ENCODE data around the gene CCDC93. TPM values are rescaled to one million over a fixed set of nuclear protein-coding genes. Genes with fewer than 3 reads are reported as not detected.
A peak's percentile ranks its signal among the peaks of the same experiment; 100 is the strongest.

The CCDC93 gene
- total RNA-seq, 2 donors from 2014 or later = 33.5 to 37.8 TPM

DNA sequence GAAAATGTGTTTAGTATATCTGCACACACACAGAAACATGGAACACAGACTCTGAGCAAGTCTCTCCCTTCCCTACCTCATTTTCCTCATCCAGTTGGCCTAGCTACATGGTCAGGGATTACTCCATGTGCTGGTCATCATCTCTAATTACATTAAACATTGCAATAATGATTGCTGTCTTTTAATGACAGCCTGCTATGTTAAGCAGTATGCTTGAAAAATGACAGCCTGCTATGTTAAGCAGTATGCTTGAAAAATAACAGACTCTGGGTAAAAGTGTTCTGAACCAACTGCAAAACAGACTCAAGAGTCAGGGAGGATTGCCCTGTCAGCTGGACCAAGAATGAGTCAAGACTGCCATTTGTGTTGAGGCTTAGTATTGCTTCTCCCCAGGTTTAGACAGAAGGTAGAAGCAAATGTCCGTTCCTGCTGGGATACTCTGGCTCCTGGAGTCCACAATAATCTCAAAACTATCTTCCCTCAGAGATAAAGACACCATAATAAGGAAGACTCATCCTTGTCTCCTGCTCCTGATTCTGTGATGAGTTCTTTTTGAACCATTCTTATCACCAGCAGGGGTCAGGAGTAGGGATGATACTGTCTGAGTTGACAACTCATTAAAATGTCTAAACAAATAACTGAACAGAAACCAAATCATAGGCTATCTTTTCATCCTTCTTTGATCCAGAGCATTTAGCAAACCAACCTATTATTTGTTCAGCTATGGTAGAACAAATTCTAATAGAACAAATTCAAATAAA lies 57.7 kb downstream of the CCDC93 start:
- no peak for DNase-seq
- peaks cover 9% of the 10 kb centered on the region for H3K36me3 ChIP-seq
- no peaks in the 10 kb centered on the region for H3K27me3 ChIP-seq
- H3K27ac ChIP-seq = no peak overlapping the region
- H3K4me1 ChIP-seq = peaks cover 6% of the 10 kb centered on the region
- H3K9me3 ChIP-seq = no peaks in the 10 kb centered on the region
- intact Hi-C loops (cut with DNase I) = loop anchor here (10.0 kb wide), 1 partner anchor 141 kb away; the partner anchor contains the start of gene DDX18
- no peak overlapping the region for H3K9ac ChIP-seq (ENCODE audit: low read depth in 2 of 2, low read length in 2 of 2)
- TF ChIP-seq, protein P1, sequence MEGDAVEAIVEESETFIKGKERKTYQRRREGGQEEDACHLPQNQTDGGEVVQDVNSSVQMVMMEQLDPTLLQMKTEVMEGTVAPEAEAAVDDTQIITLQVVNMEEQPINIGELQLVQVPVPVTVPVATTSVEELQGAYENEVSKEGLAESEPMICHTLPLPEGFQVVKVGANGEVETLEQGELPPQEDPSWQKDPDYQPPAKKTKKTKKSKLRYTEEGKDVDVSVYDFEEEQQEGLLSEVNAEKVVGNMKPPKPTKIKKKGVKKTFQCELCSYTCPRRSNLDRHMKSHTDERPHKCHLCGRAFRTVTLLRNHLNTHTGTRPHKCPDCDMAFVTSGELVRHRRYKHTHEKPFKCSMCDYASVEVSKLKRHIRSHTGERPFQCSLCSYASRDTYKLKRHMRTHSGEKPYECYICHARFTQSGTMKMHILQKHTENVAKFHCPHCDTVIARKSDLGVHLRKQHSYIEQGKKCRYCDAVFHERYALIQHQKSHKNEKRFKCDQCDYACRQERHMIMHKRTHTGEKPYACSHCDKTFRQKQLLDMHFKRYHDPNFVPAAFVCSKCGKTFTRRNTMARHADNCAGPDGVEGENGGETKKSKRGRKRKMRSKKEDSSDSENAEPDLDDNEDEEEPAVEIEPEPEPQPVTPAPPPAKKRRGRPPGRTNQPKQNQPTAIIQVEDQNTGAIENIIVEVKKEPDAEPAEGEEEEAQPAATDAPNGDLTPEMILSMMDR (IDR thresholded peaks at IDR 0.05) = peak; percentile 10
- no peak overlapping the region for H3K4me3 ChIP-seq

DNA sequence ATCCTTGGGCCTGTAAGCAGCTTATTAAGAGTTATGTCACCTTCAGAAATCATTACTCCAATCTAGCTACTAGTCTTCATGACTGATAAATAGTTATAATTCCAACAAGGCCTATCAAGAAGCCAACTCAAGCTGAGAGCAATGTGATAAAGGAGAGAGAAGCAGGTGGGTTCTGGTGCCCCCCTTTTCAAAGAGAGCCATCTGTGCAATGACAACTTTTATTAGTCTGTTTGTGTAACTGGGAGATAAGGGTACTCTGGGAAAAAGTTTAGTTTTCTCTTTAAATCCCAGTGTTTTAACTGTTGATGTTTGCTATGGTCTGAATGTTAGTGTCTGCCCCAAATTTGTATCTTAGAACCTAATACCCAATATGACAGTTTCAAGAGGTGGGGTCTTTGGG lies 60.6 kb downstream of the CCDC93 start:
- intact Hi-C loops (cut with DNase I) = loop anchor here (10.0 kb wide), 1 partner anchor 138 kb away; the partner anchor contains the start of gene DDX18
- no peaks in the 10 kb centered on the region for H3K27me3 ChIP-seq
- no peaks in the 10 kb centered on the region for H3K4me1 ChIP-seq
- no peak overlapping the region for H3K27ac ChIP-seq
- TF ChIP-seq, protein P1 (IDR thresholded peaks at IDR 0.05) = no peak
- H3K36me3 ChIP-seq = peaks cover 9% of the 10 kb centered on the region
- no peaks in the 10 kb centered on the region for H3K9me3 ChIP-seq
- no peak overlapping the region for H3K4me3 ChIP-seq
- H3K9ac ChIP-seq (ENCODE audit: low read depth in 2 of 2, low read length in 2 of 2) = no peak overlapping the region
- DNase-seq = no peak

DNA sequence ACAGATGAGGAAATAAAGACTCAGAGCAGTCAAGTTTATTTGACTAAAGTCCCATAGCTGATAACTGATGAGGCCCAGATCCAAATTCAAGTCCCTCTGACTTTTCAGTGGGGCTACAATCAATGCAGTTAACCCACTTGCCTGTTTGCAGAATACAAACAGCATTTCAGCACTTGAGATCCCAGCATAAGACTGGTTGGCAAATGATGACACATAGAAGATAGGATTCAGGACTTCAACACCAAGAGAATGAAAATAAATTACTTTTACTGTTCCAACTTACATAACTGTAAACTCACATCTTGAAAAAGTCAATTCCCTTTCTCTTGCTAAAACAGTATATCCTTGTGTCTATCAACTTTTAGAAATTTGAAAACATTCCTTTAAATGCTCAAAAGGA lies 61.2 kb downstream of the CCDC93 start:
- Histone ChIP-seq H3K4me1 (no peaks in the 10 kb centered on the region), H3K27ac (no peak overlapping the region), H3K9me3 (no peaks in the 10 kb centered on the region), H3K27me3 (no peaks in the 10 kb centered on the region), H3K9ac (ENCODE audit: low read depth in 2 of 2, low read length in 2 of 2) (no peak overlapping the region), H3K36me3 (peaks cover 9% of the 10 kb centered on the region), H3K4me3 (no peak overlapping the region)
- TF ChIP-seq, protein P1 (IDR thresholded peaks at IDR 0.05) = no peak
- no peak for DNase-seq
- intact Hi-C loops (cut with DNase I) = loop anchor here (10.0 kb wide), 1 partner anchor 138 kb away; the partner anchor contains the start of gene DDX18

DNA sequence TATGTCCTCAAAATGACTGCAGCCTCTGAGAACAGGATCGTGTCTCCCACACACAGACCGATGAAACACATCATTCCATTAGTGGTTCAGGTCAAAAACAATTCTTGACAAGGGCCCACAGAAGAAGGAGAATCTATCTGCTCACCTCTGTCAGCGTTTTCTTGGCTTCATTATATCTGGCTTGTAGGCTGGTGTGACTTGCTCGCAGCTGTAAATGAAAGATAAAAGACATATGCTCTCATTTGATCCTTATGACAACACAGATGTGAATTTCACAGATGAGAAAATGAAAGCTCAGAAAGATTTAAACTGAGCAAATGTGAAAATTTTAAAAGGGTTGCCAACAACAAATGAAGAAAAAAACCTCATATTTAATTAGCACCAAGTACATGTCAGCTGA lies 61.6 kb downstream of the CCDC93 start:
- no peaks in the 10 kb centered on the region for H3K9me3 ChIP-seq
- no peak overlapping the region for H3K27ac ChIP-seq
- H3K36me3 ChIP-seq = peaks cover 11% of the 10 kb centered on the region
- H3K4me1 ChIP-seq = no peaks in the 10 kb centered on the region
- no peak overlapping the region for H3K9ac ChIP-seq (ENCODE audit: low read depth in 2 of 2, low read length in 2 of 2)
- no peak overlapping the region for H3K4me3 ChIP-seq
- intact Hi-C loops (cut with DNase I) = loop anchor here (10.0 kb wide), 1 partner anchor 137 kb away; the partner anchor contains the start of gene DDX18
- TF ChIP-seq, protein P1 (IDR thresholded peaks at IDR 0.05) = no peak
- no peak for DNase-seq
- no peaks in the 10 kb centered on the region for H3K27me3 ChIP-seq

DNA sequence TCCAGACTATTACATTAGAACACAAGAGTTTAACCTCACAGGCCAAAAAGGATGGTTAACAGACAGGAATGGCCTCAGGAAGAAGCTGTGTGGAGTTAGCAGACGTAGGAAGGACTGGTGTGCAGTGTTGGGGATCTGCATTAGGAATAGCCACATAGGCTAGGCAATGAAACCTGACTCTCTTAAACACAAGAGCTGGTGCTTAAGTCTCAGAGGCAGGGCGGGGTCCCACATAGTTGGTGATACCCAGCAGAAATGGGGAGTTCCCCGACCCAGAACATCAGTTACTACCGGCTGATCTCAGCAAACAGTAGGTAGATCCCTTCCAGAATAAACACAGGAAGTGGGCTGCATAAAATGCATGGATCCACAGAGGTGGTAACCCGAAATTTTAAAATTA lies 64.1 kb downstream of the CCDC93 start:
- TF ChIP-seq, protein P1 (IDR thresholded peaks at IDR 0.05) = no peak
- H3K36me3 ChIP-seq = peaks cover 21% of the 10 kb centered on the region
- H3K9me3 ChIP-seq = no peaks in the 10 kb centered on the region
- H3K9ac ChIP-seq (ENCODE audit: low read depth in 2 of 2, low read length in 2 of 2) = no peak overlapping the region
- H3K4me3 ChIP-seq = no peak overlapping the region
- no peaks in the 10 kb centered on the region for H3K27me3 ChIP-seq
- no peaks in the 10 kb centered on the region for H3K4me1 ChIP-seq
- H3K27ac ChIP-seq = no peak overlapping the region
- intact Hi-C loops (cut with DNase I) = loop anchor here (10.0 kb wide), 2 partner anchors 45 to 135 kb away; partner anchors contain the start of gene DDX18
- no peak for DNase-seq

All from colonic mucosa (tissue), 4 donors.